Endothelial cell of umbilical vein (primary cell): ENCODE measurements around the gene NME5. TPM values are rescaled to one million over a fixed set of nuclear protein-coding genes. Genes with fewer than 3 reads are reported as not detected.

Source experiments
- BruUV-seq: library from RNA; stranded (reverse); fragments of 400-500 nt; replicated peaks from 2 replicates; lab custom pipeline; 2021; lab: Mats Ljungman, UMichigan
- CTCF ChIA-PET: fragments of 300-600, 350-600 bp; sonication (Branson Sonifier 250); formaldehyde crosslinking; loops from one replicate; lab custom pipeline; 2021; ENCODE audit warnings: antibody characterized with exemption, inconsistent platforms; lab: Charles Lee
- POLR2A ChIA-PET: fragments of 300-600, 350-600 bp; sonication (Branson Sonifier 250); formaldehyde crosslinking; loops from one replicate; lab custom pipeline; 2021; ENCODE audit warnings: antibody characterized with exemption, inconsistent platforms; lab: Charles Lee
- DNase-seq: peaks from one replicate; pipeline ENCODE4 v3.0.0-alpha.2; 2011; ENCODE audit warnings: low read depth, low spot score
- FAIRE-seq: peaks from 2 replicates; lab custom pipeline; 2011; peaks lifted over from hg19 to GRCh38; lab: Jason Lieb, UNC
- H2AFZ ChIP-seq: 2 replicates; pipeline ENCODE4 v1.6.0; 2012; ENCODE audit warnings: low read depth, low read length, control low read depth, inconsistent platforms
- H3K27ac ChIP-seq: 2 replicates; pipeline ENCODE4 v1.5.1; 2011; ENCODE audit warnings: low read depth, mild to moderate bottlenecking, control low read depth, low read length, moderate library complexity; ENCODE audit not compliant: insufficient read depth
- H3K27me3 ChIP-seq, 2 experiments: 2 replicates each; pipeline versions ENCODE4 v1.6.0 to v1.6.1; 2011; ENCODE audit warnings: low read length in 2 of 2, mixed read lengths in 1 of 2; ENCODE audit not compliant: control insufficient read depth in 2 of 2, insufficient read depth in 2 of 2
- H3K36me3 ChIP-seq, 2 experiments: 2 replicates in 1 of 2; 3 replicates in 1 of 2; pipeline ENCODE4 v1.5.1; 2011; ENCODE audit warnings: low read length in 2 of 2, mild to moderate bottlenecking in 1 of 2, moderate library complexity in 1 of 2; ENCODE audit not compliant: control insufficient read depth in 2 of 2, insufficient read depth in 2 of 2; ENCODE audit errors: extremely low read depth in 1 of 2
- H3K4me1 ChIP-seq: 3 replicates; pipeline ENCODE4 v1.5.1; 2011; ENCODE audit warnings: mild to moderate bottlenecking, low read length; ENCODE audit not compliant: control insufficient read depth, insufficient read depth; ENCODE audit errors: extremely low read depth
- H3K4me2 ChIP-seq: 2 replicates; pipeline ENCODE4 v1.6.1; 2011; ENCODE audit warnings: low read length, control low read depth, mixed read lengths; ENCODE audit not compliant: insufficient read depth
- H3K4me3 ChIP-seq, 3 experiments: fragments of 200-600 bp in 1 of 3; sonication (generic), shearing (Covaris generic) in 1 of 3; replicated peaks in 1 of 3; 2 replicates each; pipeline ENCODE4 v1.5.1; 2011 to 2016; ENCODE audit warnings: control low read depth in 3 of 3, low read length in 3 of 3, mild to moderate bottlenecking in 2 of 3, inconsistent platforms in 1 of 3, low read depth in 1 of 3, moderate library complexity in 1 of 3; ENCODE audit not compliant: insufficient read depth in 1 of 3
- H3K79me2 ChIP-seq: 2 replicates; pipeline ENCODE4 v1.6.0; 2012; ENCODE audit warnings: low read length, inconsistent platforms; ENCODE audit not compliant: control insufficient read depth, insufficient read depth
- H3K9ac ChIP-seq: replicated peaks from 2 replicates; pipeline ENCODE3; 2011; ENCODE audit warnings: low read length, control low read depth; ENCODE audit not compliant: insufficient read depth; ENCODE audit errors: extremely low read depth
- H3K9me1 ChIP-seq: replicated peaks from 3 replicates; pipeline ENCODE4 v1.6.0; 2011; ENCODE audit warnings: mild to moderate bottlenecking, low read length; ENCODE audit not compliant: control insufficient read depth, insufficient read depth; ENCODE audit errors: extremely low read depth
- H3K9me3 ChIP-seq: replicated peaks from 2 replicates; pipeline ENCODE4 v1.5.1; 2012; ENCODE audit warnings: low read length, inconsistent platforms; ENCODE audit not compliant: control insufficient read depth, insufficient read depth
- H4K20me1 ChIP-seq: replicated peaks from 2 replicates; pipeline ENCODE3; 2011; ENCODE audit warnings: mild to moderate bottlenecking, low read length; ENCODE audit not compliant: control insufficient read depth, insufficient read depth; ENCODE audit errors: extremely low read depth
- EZH2 ChIP-seq: IDR thresholded peaks from 2 replicates; pipeline ENCODE4 v1.6.1; 2012; ENCODE audit warnings: borderline replicate concordance, low read depth, mild to moderate bottlenecking, moderate library complexity, low read length, inconsistent platforms; ENCODE audit not compliant: severe bottlenecking
- FOS ChIP-seq: IDR thresholded peaks from 2 replicates; pipeline ENCODE4 v1.6.1; 2011; ENCODE audit warnings: mild to moderate bottlenecking, low read length, moderate library complexity, borderline replicate concordance; ENCODE audit not compliant: insufficient read depth
- POLR2AphosphoS5 ChIP-seq: IDR thresholded peaks from 2 replicates; pipeline ENCODE4 v1.6.1; 2012; ENCODE audit warnings: low read depth, mild to moderate bottlenecking, control low read depth, low read length, moderate library complexity; ENCODE audit not compliant: insufficient read depth
- dilution Hi-C: fragments of 300-500 bp; cut with MboI; formaldehyde crosslinking; loops from one replicate; pipeline ENCODE4 v1.15.0; 2019; ENCODE audit warnings: low sequenced_read_pairs; ENCODE audit not compliant: extremely low pct_ligation_motif_present
- intact Hi-C: fragments of 100-400 bp; cut with micrococcal nuclease; formaldehyde crosslinking; loops from one replicate; pipeline ENCODE4 v1.10.0; 2022
- polyA plus RNA-seq, 4 experiments: library from polyadenylated mRNA; depleted of rRNA in 3 of 4; stranded (reverse) in 3 of 4; unstranded in 1 of 4; fragments of >200 nt; gene quantifications; 2 replicates each; pipeline versions ENCODE4 v1.2.1 to v1.2.3, GENCODE V29; 2011 to 2012; ENCODE audit warnings: missing spikeins in 1 of 4
- total RNA-seq: library from RNA; stranded (reverse); gene quantifications from 2 replicates; pipeline ENCODE4 v1.2.3, GENCODE V29; 2021
- TF ChIP-seq, protein P1 (sequence below): IDR thresholded peaks from 2 replicates; pipeline ENCODE4 v1.6.1; 2011; ENCODE audit not compliant: insufficient read depth, insufficient read length
- TF ChIP-seq, protein P2 (sequence below), 2 donors: IDR thresholded peaks; 1 replicate in 1 of 2; 2 replicates in 1 of 2; pipeline ENCODE4 v1.5.1; 2011; ENCODE audit warnings: low read length in 2 of 2, mild to moderate bottlenecking in 2 of 2, moderate library complexity in 2 of 2, control low read depth in 1 of 2, inconsistent platforms in 1 of 2, low read depth in 1 of 2; ENCODE audit not compliant: insufficient read depth in 1 of 2; ENCODE audit errors: extremely low read depth in 1 of 2

NME5 gene
- total and polyA plus RNA-seq, 2 donors (not counting 3 experiments of a cell fraction or from before 2014, with no cell fraction given): 0.11 to 1.5 TPM

DNA sequence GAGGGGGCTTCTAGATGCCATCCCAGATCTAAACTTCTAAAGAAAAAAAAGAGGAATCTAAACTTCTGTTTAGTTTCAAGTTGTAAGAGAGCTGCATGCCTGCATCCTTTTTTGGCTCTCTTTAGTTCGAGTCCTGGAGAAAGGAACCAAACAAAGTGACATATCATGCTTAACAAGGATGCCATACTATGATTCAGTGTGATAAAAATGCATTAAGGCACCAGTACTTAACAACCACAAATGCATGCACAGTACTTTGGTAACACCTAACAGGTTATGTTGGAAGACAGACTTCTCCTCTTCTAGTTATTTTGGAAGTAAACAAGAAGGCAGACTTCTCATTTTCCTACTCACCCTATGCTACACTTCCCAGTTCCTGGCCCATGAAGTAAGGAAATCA, 27.3 kb downstream of the NME5 start:
- H4K20me1 ChIP-seq: no peaks in the 10 kb centered on the region
- no TSS peak for BruUV-seq
- DNase-seq: no peak
- H3K79me2 ChIP-seq: no peaks in the 10 kb centered on the region
- peaks cover 13 to 16% of the 10 kb centered on the region in 2 experiments for H3K27me3 ChIP-seq
- H3K4me2 ChIP-seq: no peak overlapping the region
- dilution Hi-C loops (no loop called here), intact Hi-C loops (no loop called here)
- POLR2A ChIA-PET: no interaction called here
- no peak overlapping the region for H3K9ac ChIP-seq
- H3K36me3 ChIP-seq: no peaks in the 10 kb centered on the region
- no peak overlapping the region for H3K4me3 ChIP-seq
- H3K27ac ChIP-seq: no peak overlapping the region
- TF ChIP-seq, protein P1, sequence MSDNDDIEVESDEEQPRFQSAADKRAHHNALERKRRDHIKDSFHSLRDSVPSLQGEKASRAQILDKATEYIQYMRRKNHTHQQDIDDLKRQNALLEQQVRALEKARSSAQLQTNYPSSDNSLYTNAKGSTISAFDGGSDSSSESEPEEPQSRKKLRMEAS: no peak
- no peak for TF ChIP-seq EZH2
- no peak for TF ChIP-seq FOS
- TF ChIP-seq, protein P2, sequence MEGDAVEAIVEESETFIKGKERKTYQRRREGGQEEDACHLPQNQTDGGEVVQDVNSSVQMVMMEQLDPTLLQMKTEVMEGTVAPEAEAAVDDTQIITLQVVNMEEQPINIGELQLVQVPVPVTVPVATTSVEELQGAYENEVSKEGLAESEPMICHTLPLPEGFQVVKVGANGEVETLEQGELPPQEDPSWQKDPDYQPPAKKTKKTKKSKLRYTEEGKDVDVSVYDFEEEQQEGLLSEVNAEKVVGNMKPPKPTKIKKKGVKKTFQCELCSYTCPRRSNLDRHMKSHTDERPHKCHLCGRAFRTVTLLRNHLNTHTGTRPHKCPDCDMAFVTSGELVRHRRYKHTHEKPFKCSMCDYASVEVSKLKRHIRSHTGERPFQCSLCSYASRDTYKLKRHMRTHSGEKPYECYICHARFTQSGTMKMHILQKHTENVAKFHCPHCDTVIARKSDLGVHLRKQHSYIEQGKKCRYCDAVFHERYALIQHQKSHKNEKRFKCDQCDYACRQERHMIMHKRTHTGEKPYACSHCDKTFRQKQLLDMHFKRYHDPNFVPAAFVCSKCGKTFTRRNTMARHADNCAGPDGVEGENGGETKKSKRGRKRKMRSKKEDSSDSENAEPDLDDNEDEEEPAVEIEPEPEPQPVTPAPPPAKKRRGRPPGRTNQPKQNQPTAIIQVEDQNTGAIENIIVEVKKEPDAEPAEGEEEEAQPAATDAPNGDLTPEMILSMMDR (IDR thresholded peaks at IDR 0.05; ENCODE audit: extremely low read depth in 1 of 2, insufficient read depth in 1 of 2, low read depth in 1 of 2, low read length in 2 of 2): no peak
- no peak for TF ChIP-seq POLR2AphosphoS5
- no peak for FAIRE-seq
- no peak overlapping the region for H2AFZ ChIP-seq
- H3K4me1 ChIP-seq: no peaks in the 10 kb centered on the region
- CTCF ChIA-PET: interaction anchor here (0.5 to 2.0 kb wide), 3 partner anchors 11 to 333 kb away, joined by 4 to 5 read pairs (median 4); no protein-coding TSS in a partner anchor
- H3K9me1 ChIP-seq: no peaks in the 10 kb centered on the region
- no peaks in the 10 kb centered on the region for H3K9me3 ChIP-seq
